ELR (cell line): Measurements from ENCODE around the gene RNF32.
"Not testable (repeated sequence)": the region's sequence is repeated elsewhere in the genome, so short reads cannot be mapped to it uniquely, and the experiment has no call there.

ENCODE experiments used
- DNase-seq: peaks from one replicate; pipeline ENCODE4 v3.0.0-alpha.2; 2015; ENCODE audit warnings: low read depth

Gene RNF32

GRCh38 chr7:156614434-156615264 is 25.9 kb upstream of the RNF32 start:
- no peak for DNase-seq

DNA sequence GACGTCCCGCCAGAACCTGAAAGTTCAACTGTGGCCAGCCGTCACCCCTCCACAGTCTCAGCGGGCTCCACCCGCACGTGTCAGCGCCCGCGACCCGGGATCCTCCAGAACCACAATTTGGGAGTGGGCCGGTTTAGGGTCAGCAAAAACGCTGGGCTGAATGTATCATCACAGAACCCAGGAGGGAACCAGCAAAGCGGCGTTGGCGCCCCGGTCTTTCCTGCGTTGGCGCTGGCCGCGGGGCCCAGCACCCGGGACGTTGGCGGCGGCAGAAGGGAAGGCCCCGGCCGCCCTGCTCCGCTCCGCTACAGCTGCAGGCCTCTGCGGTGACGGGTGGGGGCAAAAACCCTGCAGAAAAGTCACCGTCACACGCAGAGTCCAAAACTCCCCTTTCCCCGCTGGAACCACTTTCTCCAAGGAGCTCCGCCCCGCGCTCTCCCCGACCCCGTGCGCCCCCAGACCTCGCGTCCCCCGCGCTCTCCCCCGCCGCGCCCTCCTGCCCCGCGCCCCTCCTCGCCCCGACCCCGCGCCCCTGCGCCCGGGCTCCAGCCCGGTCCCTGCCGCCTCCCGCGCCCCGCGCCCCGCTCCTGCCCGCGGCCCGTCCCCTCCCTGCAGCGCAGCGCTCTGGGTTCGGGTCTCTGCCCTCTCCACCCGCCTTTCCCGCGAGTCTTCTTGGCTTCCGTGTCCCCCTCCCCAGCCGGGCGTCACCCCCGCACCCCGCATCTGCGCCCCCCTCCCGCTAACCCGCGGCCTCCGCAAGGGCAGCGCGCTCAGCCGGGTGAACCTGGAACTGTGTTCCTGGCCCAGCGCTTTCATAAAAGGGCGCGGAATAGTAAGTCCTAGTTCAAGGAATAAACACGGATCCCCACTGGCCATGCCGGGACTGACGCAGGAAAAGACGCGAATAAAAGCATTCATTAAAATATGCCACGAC is 24.0 kb upstream of the RNF32 start:
- no peak for DNase-seq

GRCh38 chr7:156617215-156617614 is 23.4 kb upstream of the RNF32 start:
- no peak for DNase-seq

DNA sequence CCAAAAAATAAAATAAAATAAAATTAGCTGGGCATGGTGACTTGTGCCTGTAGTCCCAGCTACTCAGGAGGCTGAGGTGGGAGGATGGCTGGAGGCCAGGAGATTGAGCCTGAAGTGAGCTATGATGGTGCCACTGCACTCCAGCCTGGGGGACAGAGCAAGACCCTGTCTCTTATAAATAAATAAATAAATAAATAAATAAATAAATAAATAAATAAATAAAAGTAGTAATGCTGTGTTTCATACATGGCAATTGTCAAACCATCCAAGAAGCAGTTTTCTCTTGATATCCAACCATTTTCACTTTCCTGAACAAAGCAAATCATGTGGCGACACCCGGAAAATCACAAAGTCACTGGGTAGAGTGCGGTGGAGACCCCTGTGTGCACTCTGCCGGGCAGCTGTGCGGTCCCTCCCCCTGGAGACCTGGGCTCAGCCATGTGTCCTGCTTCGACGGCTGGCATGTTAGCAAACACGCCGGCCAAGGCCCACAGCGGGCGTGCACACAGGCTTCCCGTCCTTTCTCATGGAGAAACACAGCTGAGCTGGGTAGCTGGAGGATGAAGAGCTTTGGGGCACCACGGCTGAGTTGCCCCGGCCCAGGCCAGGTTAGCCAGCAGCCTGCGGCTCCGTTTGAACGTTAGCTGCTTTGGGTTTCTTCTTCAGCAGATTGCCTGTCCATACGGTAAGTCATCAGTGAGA is 22.3 kb upstream of the RNF32 start:
- DNase-seq: no peak

- DNase-seq: no peak
Measured at GRCh38 chr7:156618780-156619367, 21.7 kb upstream of the RNF32 start.

DNA sequence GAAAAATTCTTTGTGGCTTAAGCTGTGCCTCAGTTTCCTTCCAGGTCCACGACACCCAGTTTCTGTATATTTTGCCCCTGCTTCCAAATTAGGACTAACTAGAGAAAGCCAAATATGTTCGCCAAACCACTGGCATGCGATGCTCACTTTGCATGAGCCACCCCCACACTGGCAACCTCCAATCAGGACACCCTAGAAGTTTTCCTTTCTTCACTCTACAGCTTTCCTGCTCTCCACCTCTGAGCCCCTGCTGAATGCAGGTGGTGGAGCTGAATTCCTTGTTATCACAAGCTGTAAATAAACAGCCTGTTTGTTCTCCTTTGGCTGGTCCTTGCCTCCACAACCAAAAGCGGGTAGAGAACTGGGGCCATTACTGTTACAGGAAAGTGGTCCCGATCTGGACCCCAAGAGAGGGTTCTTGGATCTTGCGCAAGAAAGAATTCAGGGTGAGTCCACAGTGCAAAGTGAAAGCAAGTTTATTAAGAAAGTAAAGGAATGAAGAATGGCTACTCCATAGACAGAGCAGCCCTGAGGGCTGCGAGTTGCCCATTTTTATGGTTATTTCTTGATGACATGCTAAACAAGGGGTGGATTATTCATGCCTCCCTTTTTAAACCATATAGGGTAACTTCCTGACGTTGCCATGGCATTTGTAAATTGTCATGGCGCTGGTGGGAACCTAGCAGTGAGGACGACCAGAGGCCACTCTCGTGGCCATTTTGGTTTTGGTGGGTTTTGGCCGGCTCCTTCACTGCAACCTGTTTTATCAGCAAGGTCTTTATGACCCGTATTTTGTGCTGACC is 20.9 kb upstream of the RNF32 start:
- not testable (repeated sequence) for DNase-seq

GRCh38 chr7:156620291-156620675 is 20.3 kb upstream of the RNF32 start:
- DNase-seq: no peak

DNA sequence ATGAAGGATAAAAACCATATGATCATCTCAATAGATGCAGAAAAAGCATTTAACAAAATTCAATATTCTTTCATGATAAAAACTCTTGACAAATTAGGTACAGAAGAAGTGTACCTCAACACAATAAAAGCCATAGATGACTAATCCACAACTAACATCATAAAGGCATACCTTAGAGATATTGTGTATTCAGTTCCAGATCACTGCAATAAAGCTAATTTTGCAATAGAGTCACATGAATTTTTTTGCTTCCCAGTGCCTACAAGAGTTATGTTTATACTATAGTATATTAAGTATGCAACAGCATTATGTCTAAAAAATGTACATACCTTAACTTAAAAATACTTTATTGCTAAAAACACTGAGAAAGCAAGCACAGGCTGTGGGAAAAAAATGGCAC is 18.9 kb upstream of the RNF32 start:
- DNase-seq: no peak

DNA sequence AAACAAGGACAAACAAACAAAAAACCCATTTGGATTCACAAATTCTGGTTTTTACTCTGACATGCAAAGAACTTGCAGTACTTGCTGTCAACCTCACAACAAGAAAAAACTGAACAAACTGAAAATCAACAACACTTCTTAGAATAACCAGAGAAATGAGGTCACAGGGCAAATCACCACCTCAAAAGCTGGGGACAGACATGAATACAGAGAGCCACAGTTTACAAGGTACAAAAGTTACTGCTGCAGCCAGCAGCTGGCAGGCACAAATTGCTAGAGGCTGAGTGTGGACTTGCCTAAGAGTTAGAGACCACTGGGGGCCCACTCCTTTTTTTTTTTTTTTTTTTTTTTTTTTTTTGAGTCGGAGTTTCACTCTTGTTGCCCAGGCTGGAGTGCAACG is 15.0 kb upstream of the RNF32 start:
- DNase-seq: no peak

DNA sequence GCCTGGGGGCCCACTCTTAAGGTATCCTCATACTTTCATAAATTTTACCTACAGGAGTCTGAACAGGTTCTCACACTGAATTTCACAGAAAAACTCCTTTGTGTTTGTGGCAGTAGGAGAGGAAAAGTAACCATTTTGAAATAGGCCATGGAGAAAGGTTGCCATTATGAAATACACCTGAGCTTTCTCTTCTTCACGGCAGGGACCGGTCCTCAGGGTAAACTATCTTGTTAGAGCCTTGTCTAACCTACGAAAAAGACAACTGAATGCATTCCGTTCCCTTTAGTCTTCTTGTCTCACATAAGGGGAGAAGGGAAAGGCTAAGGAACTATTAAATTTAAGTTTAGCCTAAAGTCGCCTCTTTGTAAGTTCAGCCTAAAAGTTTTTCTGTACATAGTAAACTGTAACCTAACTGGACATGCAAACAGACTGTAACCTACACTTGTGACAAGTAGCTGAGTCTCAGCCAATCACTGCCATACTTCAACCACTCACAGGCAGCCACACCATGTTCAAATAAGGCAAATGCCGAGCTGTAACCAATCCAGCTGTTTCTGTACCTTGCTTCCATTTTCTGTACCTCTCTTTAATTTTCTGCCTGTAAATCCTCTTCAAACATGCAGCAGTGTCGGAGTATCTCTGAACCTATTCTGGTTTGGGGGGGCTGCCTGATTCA is 14.2 kb upstream of the RNF32 start:
- DNase-seq: no peak

GRCh38 chr7:156628562-156628961 is 12.0 kb upstream of the RNF32 start:
- no peak for DNase-seq

DNA sequence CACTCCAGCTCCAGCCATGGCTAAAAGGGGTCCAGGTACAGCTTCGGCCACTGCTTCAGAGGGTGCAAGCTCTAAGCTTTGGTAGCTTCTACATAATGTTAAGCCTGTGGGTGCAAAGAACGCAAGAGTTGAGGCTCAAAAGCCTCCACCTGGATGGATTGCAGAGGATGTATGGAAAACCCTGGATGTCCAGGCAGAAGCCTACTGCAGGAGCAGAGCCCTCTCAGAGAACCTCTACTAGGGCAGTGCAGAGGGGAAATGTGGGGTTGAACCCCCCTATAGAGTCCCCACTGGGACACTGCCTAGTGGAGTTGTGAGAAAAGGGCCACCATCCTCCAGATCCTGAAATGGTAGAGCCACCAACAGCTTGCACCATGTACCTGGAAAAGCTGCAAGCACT is 10.7 kb upstream of the RNF32 start:
- DNase-seq: no peak

DNA sequence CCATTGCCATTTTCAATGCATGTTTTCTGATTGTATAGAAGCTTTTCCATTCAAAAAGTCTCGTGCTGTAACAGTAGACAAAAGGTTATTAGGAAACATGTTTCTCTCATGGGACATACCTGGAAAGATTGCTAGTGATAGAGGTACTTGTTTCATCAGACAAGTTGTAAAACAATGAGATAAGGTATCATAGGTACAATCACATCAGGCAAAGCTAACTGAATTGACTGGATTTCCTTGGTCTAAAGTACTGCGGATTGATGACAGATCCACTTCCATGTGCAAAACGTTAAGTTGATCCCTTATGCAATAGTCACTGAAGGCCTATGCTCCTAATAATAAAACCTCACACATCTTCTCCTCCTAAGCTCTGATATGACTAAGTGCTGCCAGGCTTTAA is 6.5 kb upstream of the RNF32 start:
- no peak for DNase-seq

DNA sequence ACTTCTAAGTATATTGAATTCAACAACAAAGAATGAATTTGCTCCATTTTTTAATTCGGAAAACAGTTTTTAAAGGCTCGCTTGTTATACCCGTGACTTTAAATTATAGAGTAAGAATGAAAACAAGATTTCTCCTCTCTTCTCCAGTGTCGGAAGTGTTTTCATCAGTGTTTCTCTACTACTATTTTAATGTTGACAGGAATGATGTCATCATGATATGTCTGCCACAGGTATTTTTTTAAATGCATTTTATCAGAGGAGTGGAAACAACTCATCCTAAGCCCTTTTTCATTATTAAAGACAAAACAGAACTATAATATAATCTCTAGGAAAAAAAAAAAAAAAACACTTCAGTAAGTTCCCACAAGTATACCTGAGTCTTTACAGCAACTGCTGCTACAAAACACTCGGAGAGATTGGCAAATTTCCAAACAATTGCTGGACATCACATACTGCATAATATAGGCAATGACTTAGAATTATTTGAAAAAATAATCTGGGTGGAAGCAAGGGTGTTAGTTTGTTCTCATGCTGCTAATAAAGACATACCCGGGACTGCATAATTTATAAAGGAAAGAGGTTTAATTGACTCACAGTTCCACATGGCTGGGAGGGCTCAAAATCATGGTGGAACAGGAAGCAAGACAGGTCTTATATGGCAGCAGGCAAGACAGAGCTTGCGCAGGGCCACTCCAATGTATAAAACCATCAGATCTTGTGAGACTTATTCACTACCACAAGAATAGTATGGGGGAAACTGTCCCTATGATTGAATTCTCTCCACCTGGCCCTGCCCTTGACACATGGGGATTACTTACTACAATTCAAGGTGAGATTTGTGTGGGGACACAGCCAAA is 4.8 kb upstream of the RNF32 start:
- DNase-seq: no peak

- not testable (repeated sequence) for DNase-seq
Measured at GRCh38 chr7:156637093-156637492, 3.5 kb upstream of the RNF32 start.

- DNase-seq: no peak
Measured at GRCh38 chr7:156638443-156639077, 2.0 kb upstream of the RNF32 start.

- DNase-seq: peak; percentile 17
Measured at GRCh38 chr7:156639426-156640256, 933 bp upstream of the RNF32 start.

DNA sequence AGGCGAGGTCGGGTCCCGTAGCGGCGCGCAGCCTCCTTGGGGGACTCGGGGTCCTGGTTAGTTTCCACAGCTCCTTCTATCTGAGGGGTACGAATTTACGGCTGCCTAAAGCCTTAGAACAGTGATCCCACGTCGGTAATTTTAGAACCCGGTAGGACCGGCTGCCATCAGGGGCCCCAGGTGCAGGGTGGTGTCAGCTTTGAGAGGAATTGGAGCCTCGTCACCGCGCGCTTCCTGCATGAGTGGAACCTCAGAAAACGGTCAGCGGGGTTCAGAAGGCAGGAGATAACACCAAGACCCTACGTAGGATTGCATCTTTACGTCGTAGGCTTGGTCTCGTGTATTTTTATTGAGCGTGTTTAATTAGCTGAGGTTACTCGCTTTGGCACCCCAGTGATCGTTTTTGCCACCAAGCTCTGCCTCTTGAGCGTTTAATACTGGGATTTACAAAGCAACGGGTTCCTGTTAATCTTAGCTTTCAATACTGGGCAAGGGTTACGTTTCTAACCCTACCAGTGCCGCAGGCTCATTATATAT is 443 bp downstream of the RNF32 start:
- peak; percentile 75 for DNase-seq
